Fibroblast of peridontal ligament (primary cell): Measurements from ENCODE around the gene B3GALT5.
"Not testable (repeated sequence)": the region's sequence is repeated elsewhere in the genome, so short reads cannot be mapped to it uniquely, and the experiment has no call there.

ENCODE experiments used
- DNase-seq: peaks from one replicate; pipeline ENCODE4 v3.0.0-alpha.2; 2010; ENCODE audit errors: extremely low read depth

The B3GALT5 gene

GRCh38 chr21:39666681-39667315 is 54.1 kb downstream of the B3GALT5 start:
- DNase-seq = no peak

DNA sequence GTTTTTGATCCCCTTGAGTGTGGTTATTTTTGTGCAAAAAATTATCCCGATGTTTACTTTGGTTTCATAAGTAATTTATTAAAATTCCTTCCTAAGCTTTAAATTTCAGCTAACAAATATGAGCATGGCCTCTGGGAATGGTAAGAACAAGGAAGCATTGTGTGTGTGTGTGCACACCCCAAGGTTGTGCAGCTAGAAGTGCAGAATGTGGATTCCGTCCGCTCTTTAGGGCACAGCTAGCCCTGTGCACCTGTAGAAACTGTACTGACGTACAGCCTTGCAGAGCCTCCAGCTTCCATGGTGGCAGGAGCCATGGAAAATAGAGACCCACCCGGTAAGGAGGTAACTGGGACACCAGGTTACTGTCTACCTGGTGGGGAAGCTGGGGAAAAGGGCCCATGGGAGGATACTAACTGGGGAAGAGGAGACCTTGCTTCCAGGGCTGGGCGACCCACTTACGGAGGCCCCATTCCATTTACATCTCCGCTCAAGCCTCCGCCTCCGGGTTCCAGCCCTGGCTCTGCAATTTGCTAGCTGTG is 54.7 kb downstream of the B3GALT5 start:
- DNase-seq = no peak

DNA sequence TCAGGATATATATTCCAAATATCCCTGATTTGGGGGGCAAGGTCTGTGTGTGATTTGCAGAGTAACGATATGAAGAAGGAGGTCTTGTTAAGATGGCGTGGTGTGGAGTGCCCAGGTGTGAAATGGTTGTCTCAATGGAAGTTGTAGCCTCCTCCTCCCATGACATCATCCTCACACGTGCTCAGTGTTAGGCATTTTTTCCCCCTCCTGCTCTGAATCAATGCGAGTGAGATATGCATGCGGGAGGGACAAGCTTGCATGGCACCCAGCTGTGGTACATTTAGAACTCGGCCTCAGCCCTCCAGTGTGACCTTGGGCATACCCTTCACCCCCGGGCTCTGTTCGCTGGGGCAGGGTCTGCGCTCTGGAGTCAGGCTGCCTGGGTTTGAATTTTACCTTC is 55.6 kb downstream of the B3GALT5 start:
- DNase-seq = no peak

DNA sequence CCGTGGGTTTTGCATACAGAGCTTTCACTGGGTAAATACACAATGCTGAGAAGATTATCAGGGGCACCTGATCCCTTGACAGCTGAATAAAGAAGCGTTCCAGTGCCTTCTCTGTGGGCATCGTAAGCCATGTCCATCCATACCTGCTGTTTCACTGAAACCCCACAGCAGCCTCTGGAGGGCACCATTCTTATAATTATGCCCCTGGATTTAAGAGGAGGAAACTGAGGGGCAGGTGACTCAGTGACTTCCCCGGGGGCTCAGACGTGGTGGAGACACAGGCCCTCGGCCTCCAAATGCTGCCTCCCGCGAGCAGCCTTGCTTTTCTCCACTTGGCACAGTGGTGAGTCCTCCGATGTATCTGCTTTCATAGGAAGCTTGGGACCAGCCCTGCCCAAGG is 56.7 kb downstream of the B3GALT5 start:
- DNase-seq = no peak

GRCh38 chr21:39669976-39670661 is 57.4 kb downstream of the B3GALT5 start:
- no peak for DNase-seq

- no peak for DNase-seq
Observed at GRCh38 chr21:39670701-39671100, 58.0 kb downstream of the B3GALT5 start.

DNA sequence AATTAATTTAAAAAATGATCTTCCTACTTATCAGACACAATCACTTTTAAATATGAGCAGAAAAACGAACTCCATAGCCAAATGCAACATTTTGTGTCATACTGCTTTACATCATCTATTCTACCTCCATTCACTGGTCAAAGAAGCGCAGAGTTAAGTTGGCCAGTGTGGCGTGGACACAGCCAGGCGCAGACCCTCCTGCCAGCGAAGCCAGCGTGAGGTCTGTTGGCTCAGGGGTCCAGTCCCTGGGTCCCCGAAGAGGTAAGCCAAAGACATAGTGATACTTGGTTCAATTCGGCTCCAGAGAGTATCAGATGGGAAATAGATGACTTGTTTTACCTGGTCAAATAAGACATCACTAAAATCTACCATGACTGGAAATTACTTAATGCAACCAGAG is 59.2 kb downstream of the B3GALT5 start:
- no peak for DNase-seq

- no peak for DNase-seq
Observed at GRCh38 chr21:39673163-39673562, 60.4 kb downstream of the B3GALT5 start.

DNA sequence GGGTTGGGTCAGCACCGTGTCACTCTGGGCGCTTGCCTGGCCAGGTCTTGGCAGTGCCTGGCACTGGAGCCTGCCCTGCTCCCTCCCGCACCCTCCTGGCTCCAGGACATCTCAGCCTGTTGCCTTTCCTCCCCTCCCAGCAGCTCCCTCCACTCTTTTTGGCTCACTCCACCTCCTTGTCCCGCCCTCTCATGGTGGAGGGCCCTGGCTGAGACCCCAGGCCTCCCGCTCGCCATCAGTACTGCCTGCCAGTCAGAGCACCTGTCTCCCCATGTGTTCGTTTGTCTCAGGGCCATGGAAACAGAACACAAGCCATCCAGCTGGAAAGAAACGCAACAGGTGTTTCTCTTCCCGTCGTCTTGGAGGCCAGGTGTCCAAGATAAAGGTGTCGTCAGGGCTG is 61.0 kb downstream of the B3GALT5 start:
- DNase-seq = no peak

DNA sequence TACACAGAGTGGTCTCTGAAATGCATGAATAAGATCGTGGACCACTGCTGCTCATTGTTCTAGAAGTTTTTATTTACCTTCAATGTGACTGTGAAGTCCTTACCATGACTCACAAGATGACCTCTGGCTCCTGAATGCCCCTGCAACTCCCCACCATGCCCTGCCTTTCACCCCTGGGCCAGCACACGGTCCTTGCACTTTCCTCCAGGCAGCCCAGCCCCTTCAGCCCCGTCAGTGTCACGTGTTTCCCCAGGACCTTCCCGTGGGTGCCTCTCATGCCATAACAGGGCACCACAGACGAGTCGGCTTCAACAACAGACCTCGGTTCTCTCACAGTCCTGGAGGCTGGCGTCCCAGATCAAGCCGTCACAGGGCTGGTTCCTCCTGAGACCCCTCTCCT is 62.1 kb downstream of the B3GALT5 start:
- no peak for DNase-seq

- DNase-seq = no peak
Observed at GRCh38 chr21:39675590-39675989, 62.9 kb downstream of the B3GALT5 start.

GRCh38 chr21:39675993-39676661 is 63.4 kb downstream of the B3GALT5 start:
- no peak for DNase-seq

DNA sequence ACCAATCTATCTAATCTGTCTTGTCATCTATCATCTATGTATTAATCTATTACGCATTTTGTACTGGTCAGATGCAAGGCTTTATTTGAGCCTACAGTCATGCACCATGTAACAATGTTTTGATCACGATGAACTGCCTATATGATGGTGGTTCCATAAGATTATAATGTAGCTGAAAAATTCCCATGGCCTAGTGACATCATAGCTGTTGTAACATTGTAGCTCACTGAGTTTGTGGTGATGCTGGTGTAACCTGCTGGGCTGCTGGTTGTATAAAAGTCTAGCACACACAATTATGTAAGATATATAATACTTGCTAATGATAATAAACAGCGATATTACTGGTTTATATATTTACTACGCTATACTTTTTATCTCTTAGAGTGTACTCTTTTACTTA is 67.5 kb downstream of the B3GALT5 start:
- no peak for DNase-seq

DNA sequence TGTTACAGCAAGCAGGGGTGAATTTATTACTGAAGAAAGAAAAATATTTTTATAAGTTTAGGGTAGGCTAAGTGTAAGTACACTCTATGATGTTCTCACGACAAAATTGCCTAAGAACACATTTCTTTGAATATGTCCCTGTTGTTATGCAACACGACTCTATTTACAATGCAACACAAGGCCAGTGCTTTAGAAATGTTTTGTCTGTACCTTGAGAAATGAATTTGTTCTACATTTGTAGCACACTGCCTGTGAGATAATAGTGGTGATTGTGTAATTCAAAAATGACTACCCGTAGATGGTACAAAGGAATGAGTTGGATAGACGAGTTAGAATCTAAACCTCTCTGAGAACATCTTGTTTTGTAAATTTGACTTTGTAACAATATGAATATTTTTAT is 68.5 kb downstream of the B3GALT5 start:
- DNase-seq = no peak

DNA sequence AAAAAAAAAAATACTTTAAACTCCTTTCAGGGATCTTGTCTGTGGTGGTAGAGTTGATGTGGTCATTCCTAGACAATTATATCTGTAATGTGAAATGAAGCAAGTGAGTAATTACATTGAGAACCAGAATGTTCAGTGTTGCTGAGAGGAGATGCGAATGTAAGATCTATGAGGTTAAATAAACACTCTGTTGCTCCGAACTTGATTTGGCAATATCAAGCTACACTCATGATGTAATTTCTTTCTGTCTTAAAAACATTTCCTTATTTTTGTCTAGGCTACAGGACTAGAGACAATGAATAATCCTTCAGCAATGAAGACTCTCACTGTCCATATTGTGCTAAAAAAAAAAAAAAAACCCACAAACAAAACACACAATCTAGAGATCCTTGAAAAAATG is 69.1 kb downstream of the B3GALT5 start:
- peak; percentile 9 for DNase-seq

GRCh38 chr21:39685236-39685635 is 72.5 kb downstream of the B3GALT5 start:
- DNase-seq = no peak

- DNase-seq = no peak
Observed at GRCh38 chr21:39685991-39686390, 73.3 kb downstream of the B3GALT5 start.

- no peak for DNase-seq
Observed at GRCh38 chr21:39686646-39687468, 74.1 kb downstream of the B3GALT5 start.

GRCh38 chr21:39688010-39688409 is 75.3 kb downstream of the B3GALT5 start:
- DNase-seq = no peak

GRCh38 chr21:39689860-39690259 is 77.1 kb downstream of the B3GALT5 start:
- DNase-seq = not testable (repeated sequence)

- DNase-seq = no peak
Observed at GRCh38 chr21:39690454-39690853, 77.7 kb downstream of the B3GALT5 start.

DNA sequence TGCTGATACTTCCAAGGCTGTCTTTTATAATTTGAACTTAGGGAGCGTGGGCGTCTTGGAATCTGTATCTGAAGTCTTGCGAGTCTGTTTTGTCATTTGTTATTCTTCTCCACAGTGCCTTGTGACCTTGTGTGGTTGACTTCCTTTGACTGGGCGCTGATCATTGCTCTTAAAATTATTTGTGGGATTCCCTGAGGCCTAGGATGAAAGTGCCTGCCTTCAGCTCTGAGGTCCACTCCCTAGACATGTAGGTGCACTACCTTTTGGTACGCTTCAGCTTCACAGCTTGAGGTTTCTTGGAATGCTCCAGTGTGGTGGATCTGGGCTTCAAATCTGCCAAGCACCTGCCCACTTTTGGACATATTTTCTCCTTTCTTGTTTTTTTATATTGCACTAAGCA is 82.0 kb downstream of the B3GALT5 start:
- no peak for DNase-seq
